Stimulated activated CD4-positive, alpha-beta T cell treated with anti-CD3 and anti-CD28 coated beads, Interleukin-12 subunit alpha, Interleukin-12 subunit beta, amount 100 ng/mL, for 48 hours (primary cell): ENCODE data around the gene CUZD1.

ENCODE experiments used
- DNase-seq, 3 donors: peaks; one replicate each; pipeline ENCODE4 v3.0.0-alpha.2; 2020; ENCODE audit warnings: low read depth in 2 of 3, low spot score in 1 of 3

Gene CUZD1

GRCh38 chr10:122855745-122856144 lies 10.1 kb upstream of the CUZD1 start:
- DNase-seq = no peak

- DNase-seq = no peak
Measured at GRCh38 chr10:122854648-122855047, 9.0 kb upstream of the CUZD1 start.

- no peak for DNase-seq
Measured at GRCh38 chr10:122853665-122854313, 8.1 kb upstream of the CUZD1 start.

GRCh38 chr10:122852261-122852660 lies 6.6 kb upstream of the CUZD1 start:
- DNase-seq = no peak

- no peak for DNase-seq
Measured at GRCh38 chr10:122850705-122851640, 5.3 kb upstream of the CUZD1 start.

GRCh38 chr10:122849900-122850605 lies 4.4 kb upstream of the CUZD1 start:
- DNase-seq = no peak

GRCh38 chr10:122849090-122849489 lies 3.4 kb upstream of the CUZD1 start:
- DNase-seq = no peak

GRCh38 chr10:122847782-122848604 lies 2.3 kb upstream of the CUZD1 start:
- DNase-seq = no peak

- DNase-seq = no peak
Measured at GRCh38 chr10:122844146-122844545, 1.5 kb downstream of the CUZD1 start.

- no peak for DNase-seq
Measured at GRCh38 chr10:122841569-122841968, 4.1 kb downstream of the CUZD1 start.

- no peak for DNase-seq
Measured at GRCh38 chr10:122839505-122839904, 6.2 kb downstream of the CUZD1 start.

GRCh38 chr10:122838880-122839279 lies 6.8 kb downstream of the CUZD1 start:
- no peak for DNase-seq

- DNase-seq = no peak
Measured at GRCh38 chr10:122835908-122836307, 9.7 kb downstream of the CUZD1 start.

- DNase-seq = no peak
Measured at GRCh38 chr10:122830965-122831353, 14.7 kb downstream of the CUZD1 start.

GRCh38 chr10:122830273-122830964 lies 15.2 kb downstream of the CUZD1 start:
- no peak for DNase-seq

- DNase-seq = no peak
Measured at GRCh38 chr10:122829454-122829853, 16.2 kb downstream of the CUZD1 start.

- no peak for DNase-seq
Measured at GRCh38 chr10:122828716-122829255, 16.9 kb downstream of the CUZD1 start.

- DNase-seq = no peak
Measured at GRCh38 chr10:122827302-122827701, 18.4 kb downstream of the CUZD1 start.

- no peak for DNase-seq
Measured at GRCh38 chr10:122822973-122823690, 22.5 kb downstream of the CUZD1 start.
